Head of caudate nucleus (tissue), 42 donors: ENCODE data around the gene CDC34.
A peak's percentile ranks its signal among the peaks of the same experiment; 100 is the strongest.

ENCODE experiments used
- DNase-seq, 42 donors: peaks; one replicate each; pipeline versions ENCODE4 v3.0.0 to v3.0.0-alpha.2; 2020 to 2021; ENCODE audit warnings: mixed read lengths in 7 of 42
- intact Hi-C: fragments of 100-400 bp; cut with DNase I; formaldehyde crosslinking; loops from one replicate; pipeline ENCODE4 v1.15.0; 2022

CDC34 gene

DNA sequence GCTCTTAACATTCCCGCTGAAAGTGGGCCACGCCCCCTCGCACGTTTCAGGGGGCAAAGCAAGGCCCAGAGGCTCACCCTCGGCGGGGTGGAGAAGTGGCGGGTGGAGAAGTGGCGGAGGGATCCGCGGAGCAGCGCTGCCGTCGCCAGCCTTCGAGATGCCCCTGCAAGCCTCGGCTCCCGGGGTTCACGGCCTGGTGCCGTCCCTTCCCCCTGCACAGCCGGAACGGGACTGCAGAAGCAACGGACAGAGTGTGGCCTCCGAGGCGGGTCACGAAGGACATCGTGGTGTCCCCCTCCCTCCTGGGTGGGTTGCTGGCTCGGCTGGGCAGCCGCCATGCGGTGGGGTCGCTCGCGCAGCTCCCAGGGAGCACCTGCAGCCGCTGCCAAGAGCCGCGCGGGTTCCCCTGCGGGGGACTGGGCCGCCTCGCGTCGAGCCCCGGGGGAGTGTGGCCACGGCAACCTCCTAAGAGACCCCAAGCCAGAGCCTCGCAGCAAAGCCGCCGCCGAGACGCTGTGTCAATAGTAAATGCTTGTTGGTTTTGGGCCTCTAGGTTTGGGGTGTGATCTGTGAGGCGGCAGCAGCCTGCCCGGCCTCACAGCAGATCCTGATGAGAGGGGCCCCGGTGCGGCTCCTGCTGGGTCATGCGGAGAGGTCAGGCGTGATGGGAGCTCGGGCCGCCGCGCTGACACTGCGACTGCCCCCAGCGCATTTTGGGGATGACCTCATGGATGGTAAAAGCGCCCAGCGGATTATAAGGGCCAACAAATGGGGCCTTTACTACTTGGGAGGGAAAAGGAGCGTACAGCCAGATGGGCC is 18.8 kb upstream of the CDC34 start:
- intact Hi-C loops = no loop called here
- no peak for DNase-seq

DNA sequence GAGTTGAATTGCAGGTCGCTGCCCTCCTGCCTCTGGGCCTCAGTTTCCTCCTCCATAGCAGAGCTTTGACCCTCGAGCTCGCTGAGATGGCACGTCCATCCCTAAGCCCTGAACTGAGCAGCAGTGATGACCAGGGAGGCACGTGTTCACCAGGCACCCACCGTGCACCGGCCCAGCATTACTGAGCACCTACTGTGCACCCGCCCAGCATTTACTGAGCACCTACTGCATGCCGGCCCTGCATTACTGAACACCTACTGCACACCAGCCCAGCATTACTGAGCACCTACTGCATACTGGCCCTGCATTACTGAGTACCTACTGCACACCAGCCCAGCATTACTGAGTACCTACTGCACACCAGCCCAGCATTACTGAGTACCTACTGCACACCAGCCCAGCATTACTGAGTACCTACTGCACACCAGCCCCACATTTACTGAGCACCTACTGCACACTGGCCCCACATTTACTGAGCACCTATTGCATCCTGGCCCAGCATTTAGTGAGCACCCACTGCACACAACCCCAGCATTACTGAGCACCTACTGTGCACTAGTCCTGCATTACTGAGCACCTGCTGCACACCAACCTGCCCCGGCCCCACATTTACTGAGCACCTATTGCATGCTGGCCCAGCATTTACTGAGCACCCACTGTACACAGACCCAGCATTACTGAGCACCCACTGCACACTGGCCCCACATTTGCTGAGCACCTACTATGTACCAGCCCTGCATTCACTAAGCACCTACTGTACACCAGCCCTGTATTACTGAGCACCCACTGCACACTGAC is 18.0 kb upstream of the CDC34 start:
- DNase-seq = no peak
- intact Hi-C loops = no loop called here

DNA sequence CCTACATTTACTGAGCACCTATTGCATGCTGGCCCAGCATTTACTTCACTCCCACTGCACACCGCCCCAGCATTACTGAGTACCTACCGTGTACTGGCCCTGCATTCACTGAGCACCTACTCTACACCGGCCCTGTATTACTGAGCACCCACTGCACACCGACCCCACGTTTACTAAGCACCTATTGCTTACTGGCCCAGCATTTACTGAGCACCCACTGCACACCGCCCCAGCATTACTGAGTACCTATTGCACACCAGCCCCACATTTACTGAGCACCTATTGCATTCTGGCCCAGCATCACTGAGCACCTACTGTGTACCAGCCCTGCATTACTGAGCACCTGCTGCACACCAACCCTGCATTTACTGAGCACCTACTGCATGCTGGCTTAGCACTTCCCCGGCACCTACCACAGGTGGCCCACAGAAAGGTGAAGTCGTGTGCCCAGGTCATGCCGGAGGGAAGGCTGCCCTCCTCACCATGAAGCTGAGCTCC is 17.3 kb upstream of the CDC34 start:
- DNase-seq = no peak
- intact Hi-C loops = no loop called here

DNA sequence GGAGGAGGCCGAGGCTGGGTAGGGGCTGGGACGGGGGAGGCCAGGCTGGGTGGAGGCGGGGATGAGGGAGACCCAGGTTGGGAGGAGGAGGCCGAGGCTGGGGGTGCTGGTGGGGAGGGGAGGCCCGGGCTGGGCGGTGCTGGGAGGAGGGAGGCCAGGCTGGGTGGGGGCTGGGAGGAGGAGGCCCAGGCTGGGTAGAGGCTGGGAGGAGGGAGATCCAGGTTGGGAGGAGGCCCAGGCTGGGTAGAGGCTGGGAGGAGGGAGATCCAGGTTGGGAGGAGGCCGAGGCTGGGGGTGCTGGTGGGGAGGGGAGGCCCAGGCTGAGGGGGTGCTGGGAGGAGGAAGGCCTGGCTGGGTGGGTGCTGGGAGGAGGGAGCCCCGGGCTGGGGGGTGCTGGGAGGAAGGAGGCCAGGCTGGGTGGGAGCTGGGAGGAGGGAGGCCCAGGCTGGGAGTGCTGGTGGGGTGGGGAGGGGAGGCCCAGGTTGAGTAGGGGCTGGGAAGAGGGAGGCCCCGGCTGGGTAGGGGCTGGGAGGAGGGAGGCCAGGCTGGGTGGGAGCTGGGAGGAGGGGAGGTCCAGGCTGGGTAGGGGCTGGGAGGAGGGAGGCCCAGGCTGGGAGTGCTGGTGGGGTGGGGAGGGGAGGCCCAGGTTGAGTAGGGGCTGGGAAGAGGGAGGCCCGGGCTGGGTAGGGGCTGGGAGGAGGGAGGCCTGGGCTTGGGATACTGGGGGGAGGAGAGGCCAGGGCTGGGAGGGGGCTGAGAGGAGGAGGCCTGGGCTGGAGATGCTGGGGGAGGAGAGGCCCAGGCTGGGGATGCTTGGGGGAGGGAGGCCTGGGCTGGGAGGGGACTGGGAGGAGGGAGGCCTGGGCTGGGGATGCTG is 13.6 kb upstream of the CDC34 start:
- intact Hi-C loops = no loop called here
- no peak for DNase-seq

DNA sequence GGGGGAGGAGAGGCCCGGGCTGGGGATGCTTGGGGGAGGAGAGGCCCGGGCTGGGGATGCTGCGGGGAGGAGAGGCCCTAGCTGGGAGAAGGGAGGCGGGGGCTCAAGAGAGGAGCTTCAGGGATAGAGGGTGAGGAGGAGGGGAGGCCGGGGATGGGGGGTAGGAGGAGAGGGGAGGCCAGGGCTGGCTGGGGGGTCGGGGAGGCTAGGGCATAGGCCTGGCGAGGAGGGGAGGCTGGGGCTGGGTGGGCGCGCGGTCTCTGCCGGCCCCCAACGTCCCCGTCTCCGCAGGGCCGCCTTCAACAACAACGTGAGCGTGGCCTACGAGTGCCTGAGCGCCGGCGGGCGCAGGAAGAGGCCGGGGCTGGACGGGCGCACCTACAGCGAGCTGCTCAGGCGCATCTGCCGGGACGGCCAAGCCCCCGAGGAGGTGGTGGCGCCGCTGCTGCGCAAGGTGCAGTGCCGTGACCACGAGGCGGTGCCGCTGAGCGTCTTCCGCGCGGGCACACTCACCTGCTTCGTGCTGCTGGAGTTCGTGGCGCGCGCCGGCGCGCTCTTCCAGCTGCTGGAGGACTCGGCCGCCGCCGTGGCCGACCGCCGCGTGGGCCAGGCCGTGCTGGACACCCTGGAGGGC is 12.8 kb upstream of the CDC34 start:
- no peak for DNase-seq
- intact Hi-C loops = no loop called here

DNA sequence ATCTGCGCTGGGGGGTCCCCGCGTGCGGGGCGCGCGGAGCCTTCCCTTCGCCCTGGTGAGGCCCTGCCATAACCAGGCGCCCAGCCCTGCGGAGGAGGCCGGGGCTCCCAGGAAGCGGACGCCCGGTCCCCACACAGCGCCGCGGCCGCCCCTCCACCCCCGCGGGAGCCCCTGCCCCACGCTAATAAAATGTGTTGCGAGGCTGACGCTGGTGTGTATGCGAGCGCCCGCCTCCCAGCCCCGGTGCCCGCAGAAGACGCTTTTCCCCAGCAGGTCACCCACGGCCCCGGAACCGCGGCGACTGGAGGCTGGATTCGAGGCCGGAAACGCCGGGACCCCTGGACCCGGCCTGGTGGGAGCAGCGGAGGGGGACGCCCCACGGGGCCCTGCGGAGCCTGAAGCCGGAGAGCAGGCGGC is 12.1 kb upstream of the CDC34 start:
- intact Hi-C loops = no loop called here
- no peak for DNase-seq

DNA sequence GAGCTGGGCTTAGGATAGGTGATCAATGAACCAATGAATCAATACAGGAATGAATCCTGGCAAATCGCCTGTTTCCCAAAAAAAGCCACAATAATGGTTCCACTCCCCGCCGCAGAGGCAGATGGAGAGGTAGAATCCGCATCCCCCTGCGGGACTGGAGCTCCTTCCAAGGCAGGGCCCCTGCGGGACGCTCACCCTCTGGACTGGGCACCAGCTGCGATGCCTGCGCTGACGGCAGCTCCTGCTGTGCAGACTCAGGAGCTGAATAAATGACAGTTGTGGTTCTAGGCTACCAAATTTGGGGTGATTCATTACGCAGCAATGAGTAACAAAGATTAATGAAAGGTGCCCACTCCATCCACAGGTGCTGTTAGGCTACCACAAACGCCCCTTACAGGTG is 8.8 kb upstream of the CDC34 start:
- intact Hi-C loops = no loop called here
- no peak for DNase-seq

DNA sequence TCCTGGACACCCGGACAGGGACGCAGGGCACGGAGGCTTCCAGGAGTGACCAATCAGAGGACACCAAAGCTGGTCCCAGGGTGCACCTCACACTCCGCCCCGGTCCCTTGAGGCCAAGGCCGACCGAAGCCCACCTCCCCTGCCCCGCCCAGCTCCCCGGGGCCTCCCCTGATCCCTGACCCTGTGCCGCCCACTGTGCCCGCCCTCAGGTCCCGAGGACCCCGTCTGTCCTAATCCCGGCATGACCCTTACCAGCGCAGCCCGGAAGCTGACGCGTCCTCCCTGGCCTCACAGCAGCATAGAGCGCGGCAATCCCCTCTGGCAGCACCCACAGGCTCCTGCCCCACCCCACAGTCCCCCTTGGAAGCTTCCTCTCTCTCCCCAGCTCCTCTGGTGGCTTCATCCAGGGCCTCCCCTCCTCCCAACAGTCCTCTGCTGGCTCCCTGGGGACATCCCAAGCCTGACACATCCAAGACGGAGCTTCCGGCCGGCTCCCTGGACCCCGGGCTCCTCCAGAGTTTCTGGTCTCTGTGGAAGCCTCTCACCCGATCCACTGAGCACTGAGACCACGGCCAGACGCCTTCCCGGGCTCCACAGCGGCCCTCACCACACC is 7.4 kb upstream of the CDC34 start:
- intact Hi-C loops = no loop called here
- DNase-seq = no peak

DNA sequence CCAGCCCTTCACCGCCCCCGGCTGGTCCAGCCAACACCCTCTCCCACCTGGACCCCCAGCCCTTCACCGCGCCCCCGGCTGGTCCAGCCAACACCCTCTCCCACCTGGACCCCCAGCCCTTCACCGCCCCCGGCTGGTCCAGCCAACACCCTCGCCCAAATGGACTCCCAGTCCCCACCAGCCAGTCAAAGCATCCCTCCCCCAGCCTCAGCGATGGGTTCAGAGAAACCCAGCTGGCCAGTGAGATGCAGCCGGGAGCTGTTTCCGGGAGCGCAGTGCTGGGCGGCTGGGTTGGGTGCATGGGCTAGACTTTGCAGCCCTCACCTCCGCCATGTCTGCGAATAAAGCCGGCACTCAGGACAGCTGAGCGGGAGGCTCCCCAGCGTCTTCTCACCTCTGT is 6.5 kb upstream of the CDC34 start:
- no peak for DNase-seq
- intact Hi-C loops = no loop called here

DNA sequence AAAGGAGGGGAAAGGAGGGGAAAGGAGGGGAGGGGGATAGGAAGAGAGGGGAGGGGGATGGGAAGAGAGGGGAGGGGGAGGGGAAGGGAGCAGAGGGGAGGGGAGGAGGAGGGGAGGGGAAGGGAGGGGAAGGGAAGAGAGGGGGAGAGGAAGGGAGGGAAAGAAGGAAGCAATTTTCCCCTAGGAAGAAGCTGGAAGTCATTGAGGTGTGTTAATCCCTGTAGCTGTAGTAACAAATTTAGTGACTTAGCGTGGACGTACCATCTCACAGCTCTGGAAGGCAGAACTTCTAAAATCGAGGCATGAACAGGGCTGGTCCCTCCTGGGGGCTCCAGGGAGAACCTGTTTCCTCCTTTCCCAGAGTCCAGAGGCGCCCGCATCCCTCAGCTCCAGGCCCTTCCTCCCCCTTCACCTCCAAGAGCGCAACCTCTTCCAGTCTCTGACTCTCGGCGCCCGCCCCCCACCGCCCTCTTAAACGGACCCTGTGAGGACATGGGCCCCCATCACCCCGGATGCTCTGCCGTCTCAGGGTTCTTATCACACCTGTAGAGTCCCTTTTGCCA is 5.6 kb upstream of the CDC34 start:
- intact Hi-C loops = no loop called here
- no peak for DNase-seq

DNA sequence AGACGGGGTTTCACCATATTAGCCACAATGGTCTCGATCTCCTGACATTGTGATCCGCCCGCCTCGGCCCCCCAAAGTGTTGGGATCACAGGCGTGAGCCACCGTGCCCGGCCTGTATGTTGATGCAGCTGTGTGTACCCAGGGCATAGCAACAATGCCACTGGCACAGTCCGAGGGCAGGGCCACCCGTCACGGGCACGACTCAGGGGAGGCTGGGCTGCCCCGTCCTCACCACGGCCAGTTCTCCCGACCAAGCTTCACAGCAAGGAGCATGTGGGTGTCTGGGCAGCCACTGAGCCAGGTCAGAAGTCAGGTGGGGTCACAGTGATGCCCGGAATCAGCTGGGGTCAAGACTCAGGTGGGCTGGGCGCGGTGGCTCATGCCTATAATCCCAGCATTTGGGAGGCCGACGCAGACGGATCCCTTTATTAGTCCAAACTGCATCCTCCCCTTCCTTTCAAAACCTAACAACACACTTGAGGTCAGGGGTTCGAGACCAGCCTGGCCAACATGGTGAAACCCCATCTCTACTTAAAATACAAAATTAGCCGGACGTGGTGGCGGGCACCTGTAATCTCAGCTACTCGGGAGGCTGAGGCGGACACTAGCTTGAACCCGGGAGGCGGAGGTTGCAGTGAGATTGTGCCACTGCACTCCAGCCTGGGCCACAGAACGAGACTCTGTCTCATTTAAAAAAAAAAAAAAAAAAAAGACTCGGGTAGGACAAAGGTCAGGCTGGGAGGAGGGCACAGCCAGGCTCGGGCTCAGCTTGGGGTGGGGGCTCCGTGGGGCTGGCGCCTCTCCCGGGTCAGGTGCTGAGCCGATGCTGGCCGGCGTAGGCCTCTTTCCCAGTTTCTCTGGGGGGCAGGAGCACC is 1.2 kb upstream of the CDC34 start:
- intact Hi-C loops = loop anchor here (2.0 to 5.0 kb wide), 2 partner anchors 20 to 42 kb away; partner anchors contain the start of gene BSG
- DNase-seq = no peak

DNA sequence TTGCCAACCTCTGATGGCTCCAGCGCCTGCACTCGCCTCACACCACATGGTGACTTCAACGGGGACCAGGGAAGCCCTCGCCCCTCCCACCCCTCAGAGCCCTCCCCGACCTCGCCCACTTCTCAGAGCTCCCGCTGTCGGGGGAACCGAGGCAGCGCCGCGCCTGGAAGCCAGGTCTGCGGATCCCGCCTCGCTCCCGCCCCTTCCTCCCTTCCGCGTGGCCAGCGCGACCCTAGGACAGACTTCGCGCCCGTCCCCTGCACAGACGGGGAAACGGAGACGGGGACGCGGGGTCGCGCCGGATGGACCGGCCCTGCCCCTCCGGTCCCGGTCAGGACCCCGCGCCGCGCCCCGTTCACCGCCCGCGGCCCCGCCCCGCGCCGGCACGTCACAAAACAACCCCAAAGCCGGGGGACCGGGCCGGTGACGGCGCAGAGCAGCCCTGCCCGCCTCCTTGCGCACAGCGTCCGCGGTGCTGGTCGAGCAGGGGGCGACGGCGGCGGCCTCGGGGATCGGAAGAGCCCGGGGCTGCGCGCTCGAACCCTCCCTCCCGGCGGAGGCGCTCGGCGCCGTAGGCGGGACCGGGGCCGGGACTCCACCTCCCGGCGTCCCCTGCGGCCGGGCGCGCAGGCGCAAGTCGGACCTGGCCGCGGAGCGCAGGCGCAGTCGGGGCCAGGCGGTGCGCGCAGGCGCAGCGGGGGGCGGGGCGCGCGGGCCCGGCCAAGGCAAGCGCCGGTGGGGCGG is 379 bp upstream of the CDC34 start:
- peak in 41 of 42 donors; percentile 33 to 87 (median 74) for DNase-seq
- intact Hi-C loops = loop anchor here (2.0 to 5.0 kb wide), 2 partner anchors 20 to 41 kb away; partner anchors contain the start of gene BSG

DNA sequence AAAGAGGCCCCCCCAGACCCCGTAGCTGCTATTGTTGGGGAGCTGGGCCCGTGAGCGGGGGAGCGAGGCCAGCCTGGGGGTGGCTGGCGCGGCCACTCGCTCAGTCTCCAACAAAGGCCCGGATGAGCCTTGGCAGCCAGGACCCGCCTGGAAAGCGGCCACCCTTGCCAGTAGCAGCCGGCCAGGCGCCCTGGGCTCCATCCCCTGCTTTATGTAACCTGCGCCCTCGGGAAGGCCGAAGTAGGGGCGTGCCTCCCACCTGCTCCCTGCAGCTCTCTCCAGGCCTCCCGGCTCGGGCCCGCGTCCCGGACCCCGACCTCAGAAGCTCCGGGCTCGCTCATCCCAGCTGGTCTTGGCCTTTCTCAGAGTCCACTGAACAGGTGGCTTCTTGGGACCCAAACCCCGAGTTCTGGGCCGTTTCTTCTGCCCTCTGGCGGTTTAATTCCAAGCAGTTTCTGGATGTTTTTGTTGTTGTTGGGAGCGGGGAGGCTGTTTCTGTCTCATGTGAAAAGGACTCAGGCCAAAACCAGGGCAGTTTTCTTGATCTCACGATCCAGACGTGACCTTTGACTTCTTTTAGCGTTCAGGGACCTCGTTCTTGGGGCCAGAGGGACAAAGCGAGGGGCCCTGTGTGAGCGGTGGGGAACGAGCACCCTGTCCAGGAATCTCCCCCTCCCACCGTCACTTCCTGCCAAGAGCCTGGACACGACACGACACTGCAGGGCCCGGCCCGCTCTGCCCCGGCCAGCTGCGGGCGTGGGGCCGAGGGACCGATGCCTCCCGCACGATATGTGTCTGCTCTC is 1.2 kb downstream of the CDC34 start:
- intact Hi-C loops = loop anchor here (5.0 kb wide), 1 partner anchor 40 kb away; the partner anchor contains the start of gene BSG
- DNase-seq = peak; percentile 67 to 94 (median 82)

DNA sequence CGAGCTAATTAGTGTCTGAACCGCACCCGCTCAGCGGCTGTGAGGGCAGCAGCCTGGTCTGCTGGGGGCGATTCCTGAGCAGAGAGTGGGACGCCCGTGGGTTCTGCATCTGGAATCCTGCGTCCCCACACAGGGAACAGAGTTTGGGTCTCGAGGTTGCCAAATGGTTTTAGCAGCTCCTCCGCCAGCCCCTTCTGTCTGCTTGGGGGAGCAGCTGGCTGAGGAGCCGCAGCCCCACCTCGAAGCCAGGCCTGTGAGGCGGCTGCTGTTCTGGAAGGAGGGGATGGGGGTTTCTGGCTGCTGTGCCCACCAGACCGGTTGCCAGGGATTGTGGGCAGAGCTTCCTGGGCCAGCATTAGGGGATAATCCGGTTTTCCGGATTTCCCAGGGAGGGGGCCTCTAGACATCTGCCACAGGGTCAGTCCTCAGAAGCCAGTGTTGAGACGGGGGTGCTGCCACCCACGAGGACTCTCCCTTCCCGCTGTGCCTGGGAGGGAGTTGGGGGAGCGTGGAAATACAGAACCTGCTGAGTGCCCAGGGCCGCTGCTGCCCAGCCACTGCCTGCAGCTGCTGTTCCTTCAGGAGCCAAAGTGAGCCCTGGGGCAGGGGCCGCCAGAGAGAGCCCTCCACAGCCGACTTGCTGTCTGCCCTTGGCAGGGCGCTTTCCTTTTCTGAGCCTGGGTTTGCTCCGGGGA is 2.0 kb downstream of the CDC34 start:
- no peak for DNase-seq
- intact Hi-C loops = loop anchor here (5.0 kb wide), 1 partner anchor 39 kb away; the partner anchor contains the start of gene BSG

DNA sequence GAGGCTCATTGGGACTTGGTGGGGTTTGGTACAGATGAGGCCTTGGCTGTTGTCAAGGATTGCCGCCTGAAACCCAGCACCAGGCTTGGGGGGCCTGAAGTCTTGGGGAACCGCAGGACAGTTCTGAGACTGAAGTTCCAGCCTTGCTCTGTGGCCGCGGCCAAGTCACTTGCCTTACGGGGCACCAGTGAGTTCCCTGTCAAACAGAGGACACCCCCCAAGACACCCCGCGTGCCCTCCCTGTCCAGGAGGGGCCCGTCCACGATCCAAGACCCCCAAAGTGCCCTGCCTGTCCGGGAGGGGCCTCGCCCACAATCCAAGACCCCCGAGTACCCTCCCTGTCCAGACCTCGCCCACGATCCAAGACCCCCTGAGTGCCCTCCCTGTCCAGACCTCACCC is 2.5 kb downstream of the CDC34 start:
- intact Hi-C loops = loop anchor here (5.0 kb wide), 1 partner anchor 38 kb away; the partner anchor contains the start of gene BSG
- DNase-seq = no peak
